HepG2 (cell line): ENCODE results near the gene NEK5. TPM values are rescaled to one million over a fixed set of nuclear protein-coding genes. Genes with fewer than 3 reads are reported as not detected.

Experiments
- AGO1 ChIP-seq: fragments of 200-400 bp; formaldehyde crosslinking; IDR thresholded peaks from 2 replicates; pipeline ENCODE4 v1.6.1; 2017; ENCODE audit warnings: mild to moderate bottlenecking, low read depth, low read length, moderate library complexity; ENCODE audit not compliant: poor library complexity, severe bottlenecking
- ETV5 ChIP-seq: IDR thresholded peaks from 2 replicates; pipeline ENCODE4 v1.6.1; 2018; ENCODE audit warnings: missing biosample characterization, missing genetic modification reagents, inconsistent platforms, borderline replicate concordance
- GABPB1 ChIP-seq: IDR thresholded peaks from 2 replicates; pipeline ENCODE4 v1.6.1; 2016; ENCODE audit warnings: mild to moderate bottlenecking, missing genetic modification reagents, moderate library complexity, missing compliant biosample characterization
- HNRNPK ChIP-seq: fragments of 200-400 bp; formaldehyde crosslinking; IDR thresholded peaks from 2 replicates; pipeline ENCODE4 v1.6.1; 2018; ENCODE audit warnings: low read length, low read depth, moderate library complexity, mild to moderate bottlenecking; ENCODE audit not compliant: poor library complexity, severe bottlenecking
- MXD4 ChIP-seq: IDR thresholded peaks from 2 replicates; pipeline ENCODE4 v1.6.1; 2016; ENCODE audit warnings: mild to moderate bottlenecking, missing biosample characterization, missing genetic modification reagents
- STAG1 ChIP-seq: sonication (generic); formaldehyde crosslinking; IDR thresholded peaks from 2 replicates; pipeline ENCODE4 v1.4.0; 2020; ENCODE audit warnings: missing genetic modification reagents
- ZMYM4 ChIP-seq: sonication (generic); formaldehyde crosslinking; IDR thresholded peaks from 2 replicates; pipeline ENCODE4 v1.8.1; 2023; ENCODE audit warnings: mild to moderate bottlenecking, missing genetic modification reagents
- ZNF253 ChIP-seq: sonication (generic); formaldehyde crosslinking; IDR thresholded peaks from 2 replicates; pipeline ENCODE4 v1.8.0; 2022; ENCODE audit warnings: mild to moderate bottlenecking, missing genetic modification reagents, borderline replicate concordance
- ZNF331 ChIP-seq: sonication (generic); formaldehyde crosslinking; IDR thresholded peaks from 2 replicates; pipeline ENCODE4 v1.4.0; 2020; ENCODE audit warnings: missing genetic modification reagents
- ZNF343 ChIP-seq: sonication (generic); formaldehyde crosslinking; IDR thresholded peaks from 2 replicates; pipeline ENCODE4 v1.4.0; 2020; ENCODE audit warnings: mild to moderate bottlenecking, missing genetic modification reagents
- ZNF354B ChIP-seq: sonication (generic); formaldehyde crosslinking; IDR thresholded peaks from 2 replicates; pipeline ENCODE4 v1.8.0; 2022; ENCODE audit warnings: mild to moderate bottlenecking, missing genetic modification reagents
- ZNF510 ChIP-seq: sonication (generic); formaldehyde crosslinking; IDR thresholded peaks from 2 replicates; pipeline ENCODE4 v1.4.0; 2020; ENCODE audit warnings: low read depth, mild to moderate bottlenecking, missing genetic modification reagents
- ZNF547 ChIP-seq: sonication (generic); formaldehyde crosslinking; IDR thresholded peaks from 2 replicates; pipeline ENCODE4 v1.5.1; 2020; ENCODE audit warnings: mild to moderate bottlenecking, missing genetic modification reagents
- ZNF598 ChIP-seq: sonication (generic); formaldehyde crosslinking; IDR thresholded peaks from 2 replicates; pipeline ENCODE4 v1.5.1; 2020; ENCODE audit warnings: mild to moderate bottlenecking, missing genetic modification reagents, borderline replicate concordance
- polyA plus RNA-seq, 8 experiments: library from polyadenylated mRNA; depleted of rRNA in 3 of 8; stranded (reverse) in 7 of 8; unstranded in 1 of 8; fragments of >200 nt; fragmentation: Illumina TruSeq in 4 of 8; extraction: Trizol in 4 of 8; gene quantifications; 2 replicates each; pipeline versions ENCODE4 v1.2.1 to v1.2.3, GENCODE V29; 2011 to 2016; ENCODE audit warnings: low read depth in 4 of 8, missing spikeins in 1 of 8, mixed read lengths in 1 of 8; ENCODE audit not compliant: insufficient read depth in 1 of 8
- total RNA-seq, 5 experiments: library from RNA; depleted of rRNA; stranded (reverse); fragments of >200 nt; fragmentation: Illumina TruSeq; extraction: Trizol; gene quantifications; 2 replicates each; pipeline ENCODE4 v1.2.3, GENCODE V29; 2016; ENCODE audit warnings: low read depth in 1 of 5
- TF ChIP-seq, protein P1 (sequence below): sonication (generic); formaldehyde crosslinking; IDR thresholded peaks from 2 replicates; pipeline ENCODE4 v1.5.1; 2020; ENCODE audit warnings: mild to moderate bottlenecking, missing genetic modification reagents, moderate library complexity
- TF ChIP-seq, protein P2 (sequence below): sonication (generic); formaldehyde crosslinking; IDR thresholded peaks from 2 replicates; pipeline ENCODE4 v1.5.0; 2020; ENCODE audit warnings: mild to moderate bottlenecking, missing genetic modification reagents, borderline replicate concordance
- TF ChIP-seq, protein P3 (sequence below): sonication (generic); formaldehyde crosslinking; conservative IDR thresholded peaks from 2 replicates; pipeline ENCODE4 v1.8.0; 2022; ENCODE audit warnings: mild to moderate bottlenecking, moderate library complexity, missing genetic modification reagents

The NEK5 gene
- total and polyA plus RNA-seq, 2 of the 13 experiments (the other 11 are each of a cell fraction or from before 2014, with no cell fraction given) = 0.12 to 0.22 TPM

DNA sequence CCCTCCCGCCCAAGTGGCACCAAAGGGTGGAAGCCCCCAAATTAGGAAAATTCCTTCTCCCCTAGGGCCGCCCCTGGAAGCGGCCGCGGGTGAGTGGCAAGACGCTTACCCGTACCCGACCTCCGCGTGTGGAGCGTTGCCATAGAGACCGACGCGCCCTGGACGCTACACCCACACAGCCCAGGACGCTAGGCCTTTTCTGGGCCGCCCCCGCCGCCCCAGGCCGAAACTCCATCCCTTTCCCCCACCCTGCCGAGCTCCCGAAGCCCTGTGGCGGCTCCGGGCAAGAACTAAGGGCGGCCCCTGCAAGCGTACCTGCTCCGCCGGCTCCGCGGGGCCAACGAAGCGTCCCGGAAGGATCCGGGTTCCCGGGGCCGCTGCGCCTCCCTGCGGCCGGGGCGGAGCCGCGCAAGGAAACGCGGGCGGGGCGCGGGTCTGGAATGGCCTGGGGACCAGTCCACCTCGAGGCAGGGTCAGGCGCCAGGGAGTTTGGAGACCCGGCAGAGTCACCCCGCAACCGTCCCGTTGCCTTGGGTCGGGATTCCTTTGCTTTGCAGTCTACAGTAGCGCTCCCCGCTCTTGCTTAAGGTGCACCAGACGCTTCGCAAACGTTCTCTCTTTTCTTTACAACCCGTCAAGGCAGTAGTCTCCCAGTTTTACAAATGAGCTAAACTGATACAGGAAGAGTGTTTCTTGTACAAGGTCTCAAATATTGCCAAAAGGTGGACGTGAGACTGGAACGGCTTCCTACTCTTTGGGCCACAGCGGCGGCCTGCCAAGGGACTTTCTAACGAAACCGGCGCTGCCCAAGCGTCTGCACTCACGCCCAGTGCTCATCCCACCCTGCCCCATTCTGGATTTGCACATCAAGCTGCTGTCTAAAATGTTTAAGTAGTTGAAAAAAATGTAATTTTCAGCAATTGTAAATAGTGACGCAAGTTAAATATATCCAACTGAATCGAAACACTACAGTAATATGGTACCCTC, at the start of gene NEK5 (continued):
- TF ChIP-seq, protein P1, sequence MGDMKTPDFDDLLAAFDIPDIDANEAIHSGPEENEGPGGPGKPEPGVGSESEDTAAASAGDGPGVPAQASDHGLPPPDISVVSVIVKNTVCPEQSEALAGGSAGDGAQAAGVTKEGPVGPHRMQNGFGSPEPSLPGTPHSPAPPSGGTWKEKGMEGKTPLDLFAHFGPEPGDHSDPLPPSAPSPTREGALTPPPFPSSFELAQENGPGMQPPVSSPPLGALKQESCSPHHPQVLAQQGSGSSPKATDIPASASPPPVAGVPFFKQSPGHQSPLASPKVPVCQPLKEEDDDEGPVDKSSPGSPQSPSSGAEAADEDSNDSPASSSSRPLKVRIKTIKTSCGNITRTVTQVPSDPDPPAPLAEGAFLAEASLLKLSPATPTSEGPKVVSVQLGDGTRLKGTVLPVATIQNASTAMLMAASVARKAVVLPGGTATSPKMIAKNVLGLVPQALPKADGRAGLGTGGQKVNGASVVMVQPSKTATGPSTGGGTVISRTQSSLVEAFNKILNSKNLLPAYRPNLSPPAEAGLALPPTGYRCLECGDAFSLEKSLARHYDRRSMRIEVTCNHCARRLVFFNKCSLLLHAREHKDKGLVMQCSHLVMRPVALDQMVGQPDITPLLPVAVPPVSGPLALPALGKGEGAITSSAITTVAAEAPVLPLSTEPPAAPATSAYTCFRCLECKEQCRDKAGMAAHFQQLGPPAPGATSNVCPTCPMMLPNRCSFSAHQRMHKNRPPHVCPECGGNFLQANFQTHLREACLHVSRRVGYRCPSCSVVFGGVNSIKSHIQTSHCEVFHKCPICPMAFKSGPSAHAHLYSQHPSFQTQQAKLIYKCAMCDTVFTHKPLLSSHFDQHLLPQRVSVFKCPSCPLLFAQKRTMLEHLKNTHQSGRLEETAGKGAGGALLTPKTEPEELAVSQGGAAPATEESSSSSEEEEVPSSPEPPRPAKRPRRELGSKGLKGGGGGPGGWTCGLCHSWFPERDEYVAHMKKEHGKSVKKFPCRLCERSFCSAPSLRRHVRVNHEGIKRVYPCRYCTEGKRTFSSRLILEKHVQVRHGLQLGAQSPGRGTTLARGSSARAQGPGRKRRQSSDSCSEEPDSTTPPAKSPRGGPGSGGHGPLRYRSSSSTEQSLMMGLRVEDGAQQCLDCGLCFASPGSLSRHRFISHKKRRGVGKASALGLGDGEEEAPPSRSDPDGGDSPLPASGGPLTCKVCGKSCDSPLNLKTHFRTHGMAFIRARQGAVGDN (CRISPR knock-in tag) = peak; percentile 82
- TF ChIP-seq ZNF354B (CRISPR knock-in tag) (no peak), ZNF343 (CRISPR knock-in tag) (0 out of 2 replicates have a peak, but pooled peaks have one; percentile 12), ZNF547 (CRISPR knock-in tag) (peak; percentile 50; the same call in 1 of the 2 replicates), ZNF331 (CRISPR knock-in tag) (peak; percentile 68; the same call in 1 of the 2 replicates), ETV5 (CRISPR knock-in tag) (peak; percentile 66; the same call in 1 of the 2 replicates), ZMYM4 (peak; percentile 19; the same call in 1 of the 2 replicates), ZNF510 (CRISPR knock-in tag) (no peak), AGO1 (peak; percentile 36), ZNF598 (CRISPR knock-in tag) (peak; percentile 80), MXD4 (CRISPR knock-in tag) (peak; percentile 77; the same call in 1 of the 2 replicates), GABPB1 (CRISPR knock-in tag) (peak; percentile 80), STAG1 (peak; percentile 95), ZNF253 (CRISPR knock-in tag) (no peak), HNRNPK (peak; percentile 76)
- TF ChIP-seq, protein P2, sequence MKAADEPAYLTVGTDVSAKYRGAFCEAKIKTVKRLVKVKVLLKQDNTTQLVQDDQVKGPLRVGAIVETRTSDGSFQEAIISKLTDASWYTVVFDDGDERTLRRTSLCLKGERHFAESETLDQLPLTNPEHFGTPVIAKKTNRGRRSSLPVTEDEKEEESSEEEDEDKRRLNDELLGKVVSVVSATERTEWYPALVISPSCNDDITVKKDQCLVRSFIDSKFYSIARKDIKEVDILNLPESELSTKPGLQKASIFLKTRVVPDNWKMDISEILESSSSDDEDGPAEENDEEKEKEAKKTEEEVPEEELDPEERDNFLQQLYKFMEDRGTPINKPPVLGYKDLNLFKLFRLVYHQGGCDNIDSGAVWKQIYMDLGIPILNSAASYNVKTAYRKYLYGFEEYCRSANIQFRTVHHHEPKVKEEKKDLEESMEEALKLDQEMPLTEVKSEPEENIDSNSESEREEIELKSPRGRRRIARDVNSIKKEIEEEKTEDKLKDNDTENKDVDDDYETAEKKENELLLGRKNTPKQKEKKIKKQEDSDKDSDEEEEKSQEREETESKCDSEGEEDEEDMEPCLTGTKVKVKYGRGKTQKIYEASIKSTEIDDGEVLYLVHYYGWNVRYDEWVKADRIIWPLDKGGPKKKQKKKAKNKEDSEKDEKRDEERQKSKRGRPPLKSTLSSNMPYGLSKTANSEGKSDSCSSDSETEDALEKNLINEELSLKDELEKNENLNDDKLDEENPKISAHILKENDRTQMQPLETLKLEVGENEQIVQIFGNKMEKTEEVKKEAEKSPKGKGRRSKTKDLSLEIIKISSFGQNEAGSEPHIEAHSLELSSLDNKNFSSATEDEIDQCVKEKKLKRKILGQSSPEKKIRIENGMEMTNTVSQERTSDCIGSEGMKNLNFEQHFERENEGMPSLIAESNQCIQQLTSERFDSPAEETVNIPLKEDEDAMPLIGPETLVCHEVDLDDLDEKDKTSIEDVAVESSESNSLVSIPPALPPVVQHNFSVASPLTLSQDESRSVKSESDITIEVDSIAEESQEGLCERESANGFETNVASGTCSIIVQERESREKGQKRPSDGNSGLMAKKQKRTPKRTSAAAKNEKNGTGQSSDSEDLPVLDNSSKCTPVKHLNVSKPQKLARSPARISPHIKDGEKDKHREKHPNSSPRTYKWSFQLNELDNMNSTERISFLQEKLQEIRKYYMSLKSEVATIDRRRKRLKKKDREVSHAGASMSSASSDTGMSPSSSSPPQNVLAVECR (CRISPR knock-in tag) = peak; percentile 90
- TF ChIP-seq, protein P3, sequence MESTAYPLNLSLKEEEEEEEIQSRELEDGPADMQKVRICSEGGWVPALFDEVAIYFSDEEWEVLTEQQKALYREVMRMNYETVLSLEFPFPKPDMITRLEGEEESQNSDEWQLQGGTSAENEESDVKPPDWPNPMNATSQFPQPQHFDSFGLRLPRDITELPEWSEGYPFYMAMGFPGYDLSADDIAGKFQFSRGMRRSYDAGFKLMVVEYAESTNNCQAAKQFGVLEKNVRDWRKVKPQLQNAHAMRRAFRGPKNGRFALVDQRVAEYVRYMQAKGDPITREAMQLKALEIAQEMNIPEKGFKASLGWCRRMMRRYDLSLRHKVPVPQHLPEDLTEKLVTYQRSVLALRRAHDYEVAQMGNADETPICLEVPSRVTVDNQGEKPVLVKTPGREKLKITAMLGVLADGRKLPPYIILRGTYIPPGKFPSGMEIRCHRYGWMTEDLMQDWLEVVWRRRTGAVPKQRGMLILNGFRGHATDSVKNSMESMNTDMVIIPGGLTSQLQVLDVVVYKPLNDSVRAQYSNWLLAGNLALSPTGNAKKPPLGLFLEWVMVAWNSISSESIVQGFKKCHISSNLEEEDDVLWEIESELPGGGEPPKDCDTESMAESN (CRISPR knock-in tag) = peak; percentile 23; the same call in 1 of the 2 replicates
